LHCN-M2 (cell line): ENCODE measurements around the gene ZIK1. TPM values are rescaled to one million over a fixed set of nuclear protein-coding genes. Genes with fewer than 3 reads are reported as not detected.

Experiments
- DNase-seq: peaks from one replicate; pipeline ENCODE4 v3.0.0-alpha.2; 2012; ENCODE audit warnings: low read depth
- total RNA-seq: library from RNA; depleted of rRNA; stranded (reverse); fragments of >200 nt; gene quantifications from 2 replicates; pipeline ENCODE4 v1.2.3, GENCODE V29; 2014; rRNA removed

The ZIK1 gene
- total RNA-seq, 1 experiment from 2014 or later: 5.4 TPM

DNA sequence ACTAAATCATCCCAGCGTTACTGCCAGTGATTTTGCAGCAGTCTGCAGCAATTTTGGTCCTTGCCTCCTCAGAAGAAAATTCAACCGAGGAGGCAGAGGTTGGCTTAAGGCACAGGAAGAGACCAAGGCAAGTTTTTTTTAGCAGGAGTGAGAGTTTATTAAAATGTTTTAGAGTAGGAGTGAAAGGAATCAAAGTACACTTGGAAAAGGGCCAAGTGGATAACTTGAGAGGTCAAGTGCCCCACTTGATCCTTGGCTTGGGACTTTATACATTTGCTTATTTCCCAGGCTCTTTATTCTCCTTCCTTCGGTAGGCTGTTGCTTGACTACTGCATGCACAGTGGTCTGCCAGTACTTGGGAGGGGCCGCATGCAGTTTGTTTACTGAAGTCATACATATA lies 27.2 kb downstream of the ZIK1 start:
- no peak for DNase-seq

- DNase-seq: peak; percentile 87
Observed at GRCh38 chr19:57613941-57614743, 30.2 kb downstream of the ZIK1 start, which contains the start of gene ZNF134. Gene ZNF134 (plus strand): TSS chr19:57614242. CDS start chr19:57619469, 5,227 bp downstream.

GRCh38 chr19:57615346-57615745 lies 31.4 kb downstream of the ZIK1 start:
- peak; percentile 12 for DNase-seq

- DNase-seq: peak; percentile 36
Observed at GRCh38 chr19:57620673-57621348, 36.9 kb downstream of the ZIK1 start.

GRCh38 chr19:57623091-57623490 lies 39.1 kb downstream of the ZIK1 start:
- no peak for DNase-seq

GRCh38 chr19:57632987-57633831 lies 49.3 kb downstream of the ZIK1 start, which contains the start of gene ZNF211:
Gene ZNF211 (plus strand): TSS chr19:57633168. CDS start chr19:57633347, 179 bp downstream.
- peak; percentile 94 for DNase-seq

GRCh38 chr19:57633832-57634131 lies 49.8 kb downstream of the ZIK1 start:
- DNase-seq: no peak

GRCh38 chr19:57637379-57637778 lies 53.4 kb downstream of the ZIK1 start:
- DNase-seq: no peak

DNA sequence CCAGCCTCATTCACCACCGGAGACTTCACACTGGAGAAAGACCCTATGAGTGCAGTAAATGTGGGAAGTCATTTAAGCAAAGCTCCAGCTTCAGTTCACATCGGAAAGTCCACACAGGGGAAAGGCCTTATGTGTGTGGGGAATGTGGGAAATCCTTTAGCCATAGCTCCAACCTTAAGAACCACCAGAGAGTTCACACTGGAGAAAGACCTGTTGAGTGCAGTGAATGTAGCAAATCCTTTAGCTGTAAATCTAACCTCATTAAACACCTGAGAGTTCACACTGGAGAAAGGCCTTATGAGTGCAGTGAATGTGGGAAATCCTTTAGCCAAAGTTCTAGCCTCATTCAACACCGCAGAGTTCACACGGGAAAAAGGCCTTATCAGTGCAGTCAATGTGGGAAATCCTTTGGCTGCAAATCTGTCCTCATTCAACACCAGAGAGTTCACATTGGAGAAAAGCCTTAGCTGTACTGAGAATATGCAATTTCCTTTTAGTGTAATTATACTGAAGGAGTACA lies 57.8 kb downstream of the ZIK1 start:
- no peak for DNase-seq

DNA sequence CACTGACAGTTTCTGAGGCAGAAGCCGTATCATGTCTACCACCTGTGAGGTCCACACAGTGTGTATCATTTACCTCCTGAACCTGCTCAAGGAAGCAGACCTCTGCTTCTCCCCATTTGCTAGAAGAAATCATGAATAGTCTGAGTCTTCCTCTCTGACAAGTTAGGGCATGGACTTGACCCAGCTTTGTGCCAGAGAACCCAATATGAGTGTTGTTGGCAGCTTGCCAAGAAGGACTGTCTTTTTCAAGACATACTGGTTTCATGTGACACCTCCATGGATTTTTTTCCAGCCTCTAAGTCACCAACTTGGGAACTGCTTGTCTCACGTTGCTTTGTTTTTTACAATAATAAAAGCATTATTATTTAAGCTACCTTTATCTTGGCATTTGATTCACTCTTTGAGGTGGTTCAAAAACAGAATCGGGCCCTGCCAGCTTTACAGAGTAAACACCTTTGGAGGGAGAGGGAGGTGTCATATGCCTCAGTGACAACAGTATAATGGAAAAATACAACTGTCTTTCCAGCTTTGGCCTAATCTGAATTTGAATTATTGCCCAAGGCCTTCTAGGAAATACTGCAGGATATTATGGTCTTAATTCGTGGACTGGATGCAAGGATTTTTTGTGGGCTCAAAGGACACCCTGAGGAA lies 58.6 kb downstream of the ZIK1 start:
- no peak for DNase-seq

Other genes starting within 250 kb of the ZIK1 start
- 7.4 and 8.3 TPM in 2 replicates for gene ZNF304, start 232.9 kb upstream of the ZIK1 start, total RNA-seq
- 20.6 and 21.4 TPM in 2 replicates for gene TRAPPC2B, start 220.6 kb upstream of the ZIK1 start, total RNA-seq
- gene ZNF547, start 220.6 kb upstream of the ZIK1 start, total RNA-seq: 3.5 and 5.2 TPM in 2 replicates
- 12.6 and 14.5 TPM in 2 replicates for gene ZNF548, start 194.3 kb upstream of the ZIK1 start, total RNA-seq
- 4.6 and 7.0 TPM in 2 replicates for gene ZNF17, start 173.0 kb upstream of the ZIK1 start, total RNA-seq
- gene ZNF749, start 148.8 kb upstream of the ZIK1 start, total RNA-seq: 8.8 TPM in 2 replicates
- gene VN1R1, start 127.0 kb upstream of the ZIK1 start, total RNA-seq: 0.13 and 0.98 TPM in 2 replicates
- 11.1 and 17.9 TPM in 2 replicates for gene ZNF772, start 106.6 kb upstream of the ZIK1 start, total RNA-seq
- gene ZNF419, start 96.4 kb upstream of the ZIK1 start, total RNA-seq: 9.2 and 26.0 TPM in 2 replicates
- 6.3 and 11.3 TPM in 2 replicates for gene ZNF773, start 84.2 kb upstream of the ZIK1 start, total RNA-seq
- gene ZNF549, start 56.8 kb upstream of the ZIK1 start, total RNA-seq: 5.9 and 6.0 TPM in 2 replicates
- gene ZNF550, start 24.3 kb upstream of the ZIK1 start, total RNA-seq: 7.6 and 9.1 TPM in 2 replicates
- 5.4 and 6.9 TPM in 2 replicates for gene ZNF416, start 5.2 kb upstream of the ZIK1 start, total RNA-seq
- gene ZNF530, start 15.7 kb downstream of the ZIK1 start, total RNA-seq: 11.1 and 16.2 TPM in 2 replicates
- 22.3 and 22.9 TPM in 2 replicates for gene ZNF134, start 30.1 kb downstream of the ZIK1 start, total RNA-seq
- gene ZNF211, start 49.0 kb downstream of the ZIK1 start, total RNA-seq: 11.4 and 12.1 TPM in 2 replicates
- gene ZSCAN4, start 84.8 kb downstream of the ZIK1 start, total RNA-seq: 0.11 TPM in 1 of 2 replicates, not detected in the other
- 8.9 and 12.3 TPM in 2 replicates for gene ZNF551, start 97.8 kb downstream of the ZIK1 start, total RNA-seq
- gene ZNF154, start 125.1 kb downstream of the ZIK1 start, total RNA-seq: 0.96 and 1.1 TPM in 2 replicates
- 4.2 TPM in 2 replicates for gene ZNF671, start 143.5 kb downstream of the ZIK1 start, total RNA-seq
- gene ZNF776, start 162.7 kb downstream of the ZIK1 start, total RNA-seq: 8.3 and 12.4 TPM in 2 replicates
- 9.6 and 12.2 TPM in 2 replicates for gene ZNF586, start 185.5 kb downstream of the ZIK1 start, total RNA-seq
- gene ZNF552, start 230.8 kb downstream of the ZIK1 start, total RNA-seq: 2.2 and 3.5 TPM in 2 replicates
- 6.8 and 7.0 TPM in 2 replicates for gene ZNF587B, start 246.2 kb downstream of the ZIK1 start, total RNA-seq